Spleen (tissue), 11 donors: ENCODE measurements around the gene TRPT1. TPM values are rescaled to one million over a fixed set of nuclear protein-coding genes. Genes with fewer than 3 reads are reported as not detected.
A peak's percentile ranks its signal among the peaks of the same experiment; 100 is the strongest.

ENCODE experiments used
- DNase-seq: peaks from one replicate; pipeline ENCODE4 v3.0.0-alpha.2; 2020
- H3K27ac ChIP-seq, 8 donors: fragments of 200-600 bp; sonication (generic) in 7 of 8; 1 replicate in 4 of 8; 2 replicates in 4 of 8; pipeline versions ENCODE4 v1.5.0 to v1.8.0; 2016 to 2021; ENCODE audit warnings: inconsistent platforms in 4 of 8, mild to moderate bottlenecking in 4 of 8, moderate library complexity in 1 of 8
- H3K27me3 ChIP-seq, 7 donors: fragments of 200-600 bp; sonication (generic) in 6 of 7; replicated peaks in 1 of 7; 1 replicate in 4 of 7; 2 replicates in 3 of 7; pipeline versions ENCODE4 v1.5.0 to v1.8.0; 2016 to 2021; ENCODE audit warnings: inconsistent platforms in 3 of 7, mild to moderate bottlenecking in 1 of 7
- H3K36me3 ChIP-seq, 6 donors: fragments of 200-600 bp; sonication (generic) in 5 of 6; 1 replicate in 4 of 6; 2 replicates in 2 of 6; pipeline versions ENCODE4 v1.5.0 to v1.8.0; 2016 to 2021; ENCODE audit warnings: inconsistent platforms in 2 of 6
- H3K4me1 ChIP-seq, 6 donors: fragments of 200-600 bp; sonication (generic) in 5 of 6; 1 replicate in 3 of 6; 2 replicates in 3 of 6; pipeline versions ENCODE4 v1.5.0 to v1.8.0; 2016 to 2021; ENCODE audit warnings: inconsistent platforms in 3 of 6
- H3K4me3 ChIP-seq, 8 donors: fragments of 200-600 bp; sonication (generic) in 7 of 8; 1 replicate in 4 of 8; 2 replicates in 4 of 8; pipeline versions ENCODE4 v1.5.0 to v1.8.0; 2016 to 2021; ENCODE audit warnings: inconsistent platforms in 4 of 8, mild to moderate bottlenecking in 4 of 8, moderate library complexity in 2 of 8
- H3K9me3 ChIP-seq, 8 donors: fragments of 200-600 bp; sonication (generic) in 7 of 8; 1 replicate in 4 of 8; 2 replicates in 4 of 8; pipeline versions ENCODE4 v1.5.0 to v1.8.0; 2016 to 2021; ENCODE audit warnings: inconsistent platforms in 4 of 8
- CTCF ChIP-seq, 11 experiments: fragments of 200-600 bp in 7 of 11; fragments of 450-650 bp in 4 of 11; sonication (generic) in 4 of 11; IDR thresholded peaks in 8 of 11; conservative IDR thresholded peaks in 3 of 11; 1 replicate in 7 of 11; 2 replicates in 4 of 11; pipeline versions ENCODE4 v1.4.0 to v1.8.0; 2016 to 2021; ENCODE audit warnings: antibody characterized with exemption in 11 of 11, inconsistent platforms in 4 of 11, mild to moderate bottlenecking in 1 of 11
- POLR2A ChIP-seq, 3 donors: fragments of 450-650 bp; IDR thresholded peaks; one replicate each; pipeline ENCODE4 v1.5.1; 2017; ENCODE audit warnings: antibody characterized with exemption in 3 of 3, mild to moderate bottlenecking in 1 of 3
- POLR2AphosphoS5 ChIP-seq, 3 donors: sonication (generic); formaldehyde crosslinking; IDR thresholded peaks; one replicate each; pipeline ENCODE4 v1.5.1; 2017; ENCODE audit warnings: antibody characterized with exemption in 3 of 3
- WGBS, 5 donors: extraction: QIAGEN DNeasy Blood & Tissue Kit in 3 of 5; methylation state at CpG; one replicate each; pipeline versions ENCODE4 v1.1.5 to v1.1.7; 2013 to 2018; 5-methylcytosine and 5-hydroxymethylcytosine counted together
- intact Hi-C: fragments of 100-400 bp; cut with DNase I; formaldehyde crosslinking; loops from one replicate; pipeline ENCODE4 v1.15.0; 2023; ENCODE audit warnings: low total_unique reads
- polyA plus RNA-seq, 3 donors: library from polyadenylated mRNA; stranded (reverse); fragments of 200-250 nt; gene quantifications; one replicate each; pipeline ENCODE4 v1.2.1, GENCODE V29; 2013
- total RNA-seq, 7 donors: library from RNA; depleted of rRNA in 3 of 7; stranded (reverse); fragments of >200 nt in 3 of 7; fragmentation: NEBNext Ultra II Directional in 4 of 7; extraction: Animal tissue kit (Norgen Biotek cat#: 25700) in 4 of 7; gene quantifications; one replicate each; pipeline versions ENCODE4 v1.1.0 to v1.2.1, GENCODE V29; 2016 to 2021
- donor health status: healthy with polysubstance abuse.
- donor health status: DM: no; HTN: no; CAD: no; lungs with moderate emphysema.
- donor health status: DM: no; HTN: no; CAD: no.
- donor health status: Bipolar disorder and iron deficiency.
- donor health status: healthy.
- donor health status: DM: no; HTN: no; CAD: no.
- donor health status: DM: yes; HTN: yes; CAD: no.

The TRPT1 gene
- total and polyA plus RNA-seq, 10 donors = 34.2 to 74.0 (median 46.4) TPM

- H3K27ac ChIP-seq = peak overlapping the region; percentile 78 to 98 (median 96)
- DNase-seq = no peak
- H3K9me3 ChIP-seq = no peaks in the 10 kb centered on the region
- peaks cover 53 to 93% (median 80%) of the 10 kb centered on the region in 6 donors for H3K4me1 ChIP-seq
- H3K36me3 ChIP-seq = peaks cover 0 to 9% (median 0%) of the 10 kb centered on the region in 6 donors
- H3K4me3 ChIP-seq = peak overlapping the region; percentile 45 to 87 (median 67)
- 2 to 6% (median 3%) methylated on average over 7 to 8 of the region's 8 CpGs for WGBS, 5 donors
- intact Hi-C loops = no loop called here
- H3K27me3 ChIP-seq = no peaks in the 10 kb centered on the region
- TF ChIP-seq CTCF (IDR thresholded peaks at IDR 0.05 in 8 of 11, conservative IDR thresholded peaks at IDR 0.05 in 3 of 11) (no peak), POLR2AphosphoS5 (IDR thresholded peaks at IDR 0.05) (no peak), POLR2A (IDR thresholded peaks at IDR 0.05) (no peak)
Observed at GRCh38 chr11:64230985-64231365, 5.0 kb upstream of the TRPT1 start.

GRCh38 chr11:64230171-64230984, 4.4 kb upstream of the TRPT1 start, which contains the start of gene DNAJC4:
Gene DNAJC4, plus strand, starts transcription at chr11:64230548. Its CDS starts 307 bp downstream, at chr11:64230855.
- H3K4me3 ChIP-seq = peak within 1 kb of the TSS; percentile 45 to 87 (median 67)
- no peaks in the 10 kb centered on the region for H3K9me3 ChIP-seq
- 0 to 1% (median 1%) methylated on average over 59 to 62 of the region's 62 CpGs for WGBS, 5 donors
- DNase-seq = peak; percentile 97
- peak in 1 of 3 donors; percentile 19 for TF ChIP-seq POLR2A (IDR thresholded peaks at IDR 0.05)
- TF ChIP-seq POLR2AphosphoS5 (IDR thresholded peaks at IDR 0.05) = peak; percentile 86 to 89 (median 86)
- peak in 1 of 11 experiments; percentile 20 for TF ChIP-seq CTCF (IDR thresholded peaks at IDR 0.05 in 8 of 11, conservative IDR thresholded peaks at IDR 0.05 in 3 of 11)
- no peaks in the 10 kb centered on the region for H3K27me3 ChIP-seq
- intact Hi-C loops = no loop called here
- H3K36me3 ChIP-seq = peaks cover 0 to 6% (median 0%) of the 10 kb centered on the region in 6 donors
- H3K4me1 ChIP-seq = peaks cover 51 to 93% (median 78%) of the 10 kb centered on the region in 6 donors
- H3K27ac ChIP-seq = peak within 1 kb of the TSS; percentile 78 to 98 (median 96)

GRCh38 chr11:64229744-64230170, 3.8 kb upstream of the TRPT1 start:
- H3K9me3 ChIP-seq = no peaks in the 10 kb centered on the region
- peak overlapping the region; percentile 45 to 87 (median 67) for H3K4me3 ChIP-seq
- TF ChIP-seq POLR2AphosphoS5 (IDR thresholded peaks at IDR 0.05) (no peak), CTCF (IDR thresholded peaks at IDR 0.05 in 8 of 11, conservative IDR thresholded peaks at IDR 0.05 in 3 of 11) (no peak), POLR2A (IDR thresholded peaks at IDR 0.05) (no peak)
- no peaks in the 10 kb centered on the region for H3K27me3 ChIP-seq
- intact Hi-C loops = no loop called here
- WGBS, 5 donors = 46 to 59% (median 52%) methylated on average over 11 to 13 of the region's 13 CpGs
- peaks cover 0 to 6% (median 0%) of the 10 kb centered on the region in 6 donors for H3K36me3 ChIP-seq
- DNase-seq = peak; percentile 83
- peak overlapping the region; percentile 78 to 98 (median 96) for H3K27ac ChIP-seq
- peaks cover 54 to 93% (median 79%) of the 10 kb centered on the region in 6 donors for H3K4me1 ChIP-seq
